ENCODE results near the gene IRF3.
A peak's percentile ranks its signal among the peaks of the same experiment; 100 is the strongest.

GRCh38 chr19:49637821-49638738 lies 27.6 kb downstream of the IRF3 start:
- TF ChIP-seq POLR2A (IDR thresholded peaks at IDR 0.05) (peak; percentile 42), CTCF (IDR thresholded peaks at IDR 0.05) (peak in 1 of 4 experiments; percentile 14), POLR2AphosphoS5 (IDR thresholded peaks at IDR 0.05) (peak; percentile 79)

Data from prostate gland (tissue), 2 donors.